ENCODE results near the gene ST7.

ST7 gene

GRCh38 chr7:117126676-117127075 is 173.4 kb downstream of the ST7 start:
- no peak for DNase-seq (ENCODE audit: low read depth, low spot score)

- DNase-seq (ENCODE audit: low read depth, low spot score) = no peak
Measured at GRCh38 chr7:117127585-117128168, 174.4 kb downstream of the ST7 start.

- DNase-seq (ENCODE audit: low read depth, low spot score) = no peak
Measured at GRCh38 chr7:117129521-117129955, 176.2 kb downstream of the ST7 start.

- no peak for DNase-seq (ENCODE audit: low read depth, low spot score)
Measured at GRCh38 chr7:117130262-117130661, 177.0 kb downstream of the ST7 start.

- no peak for DNase-seq (ENCODE audit: low read depth, low spot score)
Measured at GRCh38 chr7:117132321-117133120, 179.2 kb downstream of the ST7 start.

GRCh38 chr7:117133125-117133524 is 179.8 kb downstream of the ST7 start:
- no peak for DNase-seq (ENCODE audit: low read depth, low spot score)

GRCh38 chr7:117134411-117134810 is 181.1 kb downstream of the ST7 start:
- DNase-seq (ENCODE audit: low read depth, low spot score) = no peak

- DNase-seq (ENCODE audit: low read depth, low spot score) = no peak
Measured at GRCh38 chr7:117134889-117135552, 181.7 kb downstream of the ST7 start.

GRCh38 chr7:117135553-117135891 is 182.2 kb downstream of the ST7 start:
- no peak for DNase-seq (ENCODE audit: low read depth, low spot score)

- no peak for DNase-seq (ENCODE audit: low read depth, low spot score)
Measured at GRCh38 chr7:117137868-117138267, 184.6 kb downstream of the ST7 start.

GRCh38 chr7:117138495-117138894 is 185.2 kb downstream of the ST7 start:
- no peak for DNase-seq (ENCODE audit: low read depth, low spot score)

GRCh38 chr7:117138981-117139380 is 185.7 kb downstream of the ST7 start:
- DNase-seq (ENCODE audit: low read depth, low spot score) = no peak

GRCh38 chr7:117139397-117139984 is 186.2 kb downstream of the ST7 start:
- DNase-seq (ENCODE audit: low read depth, low spot score) = no peak

GRCh38 chr7:117140921-117141320 is 187.6 kb downstream of the ST7 start:
- no peak for DNase-seq (ENCODE audit: low read depth, low spot score)

GRCh38 chr7:117143066-117143465 is 189.8 kb downstream of the ST7 start:
- no peak for DNase-seq (ENCODE audit: low read depth, low spot score)

- no peak for DNase-seq (ENCODE audit: low read depth, low spot score)
Measured at GRCh38 chr7:117143580-117143979, 190.3 kb downstream of the ST7 start.

GRCh38 chr7:117145333-117145732 is 192.0 kb downstream of the ST7 start:
- DNase-seq (ENCODE audit: low read depth, low spot score) = no peak

- DNase-seq (ENCODE audit: low read depth, low spot score) = no peak
Measured at GRCh38 chr7:117146059-117146458, 192.8 kb downstream of the ST7 start.

GRCh38 chr7:117146511-117146910 is 193.2 kb downstream of the ST7 start:
- no peak for DNase-seq (ENCODE audit: low read depth, low spot score)

GRCh38 chr7:117148971-117149370 is 195.7 kb downstream of the ST7 start:
- no peak for DNase-seq (ENCODE audit: low read depth, low spot score)

- DNase-seq (ENCODE audit: low read depth, low spot score) = no peak
Measured at GRCh38 chr7:117149692-117150091, 196.4 kb downstream of the ST7 start.

GRCh38 chr7:117152213-117153007 is 199.1 kb downstream of the ST7 start:
- DNase-seq (ENCODE audit: low read depth, low spot score) = no peak
